NB4 (cell line): ENCODE results near the gene RASA2.
A peak's percentile ranks its signal among the peaks of the same experiment; 100 is the strongest.
"Not testable (repeated sequence)": the region's sequence is repeated elsewhere in the genome, so short reads cannot be mapped to it uniquely, and the experiment has no call there.

ENCODE experiments used
- DNase-seq: peaks from one replicate; pipeline ENCODE4 v3.0.0; 2010; ENCODE audit warnings: low read depth
- H3K4me3 ChIP-seq: one replicate; pipeline ENCODE4 v1.5.1; 2011; ENCODE audit warnings: mild to moderate bottlenecking, low read depth, low read length, moderate library complexity
- CTCF ChIP-seq: IDR thresholded peaks from one replicate; pipeline ENCODE4 v1.5.1; 2012; ENCODE audit warnings: low read depth, low read length
- MAX ChIP-seq: IDR thresholded peaks from 2 replicates; pipeline ENCODE4 v1.6.1; 2011; ENCODE audit warnings: low read depth, low read length
- MYC ChIP-seq: IDR thresholded peaks from 2 replicates; pipeline ENCODE4 v1.6.1; 2011; ENCODE audit warnings: low read depth, low read length
- POLR2A ChIP-seq: IDR thresholded peaks from 2 replicates; pipeline ENCODE4 v1.6.1; 2011; ENCODE audit warnings: mild to moderate bottlenecking; ENCODE audit not compliant: insufficient read length; ENCODE audit errors: extremely low read depth

RASA2 gene

GRCh38 chr3:141491929-141492328 is 5.1 kb downstream of the RASA2 start:
- H3K4me3 ChIP-seq = no peak overlapping the region
- TF ChIP-seq CTCF = no peak
- TF ChIP-seq MAX = no peak
- DNase-seq = no peak

- TF ChIP-seq POLR2A (no peak), MAX (no peak), MYC (no peak), CTCF (no peak)
- no peak for DNase-seq
- no peak overlapping the region for H3K4me3 ChIP-seq
Measured at GRCh38 chr3:141493184-141493583, 6.4 kb downstream of the RASA2 start.

- DNase-seq, H3K4me3 ChIP-seq: not testable (repeated sequence)
Measured at GRCh38 chr3:141497589-141497988, 10.8 kb downstream of the RASA2 start.

- peak; percentile 97 for DNase-seq
- H3K4me3 ChIP-seq = peak overlapping the region; percentile 51
- TF ChIP-seq CTCF (no peak), POLR2A (peak; percentile 60), MAX (no peak), MYC (peak; percentile 35; the same call in 1 of the 2 replicates)
Measured at GRCh38 chr3:141498598-141499223, 11.9 kb downstream of the RASA2 start.

DNA sequence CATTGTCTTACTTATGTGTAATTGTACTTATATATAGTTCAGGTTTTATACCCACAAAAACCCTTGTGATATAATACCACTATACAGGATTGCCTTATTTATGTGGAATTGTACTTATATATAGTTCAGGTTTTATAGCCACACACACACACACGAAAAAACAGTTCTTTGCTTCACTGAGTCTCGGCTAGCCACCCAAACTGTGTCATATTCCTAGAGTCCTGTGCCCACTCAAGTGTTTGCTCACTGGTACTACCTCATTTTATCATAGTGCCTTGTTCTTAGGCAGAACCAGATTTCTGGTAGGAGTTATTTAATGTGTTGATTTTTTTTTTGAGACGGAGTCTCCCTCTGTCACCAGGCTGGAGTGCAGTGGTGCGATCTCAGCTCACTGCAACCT is 12.5 kb downstream of the RASA2 start:
- DNase-seq = no peak
- TF ChIP-seq POLR2A = no peak
- no peak for TF ChIP-seq CTCF
- TF ChIP-seq MYC = no peak
- TF ChIP-seq MAX = no peak
- peak overlapping the region; percentile 51 for H3K4me3 ChIP-seq

DNA sequence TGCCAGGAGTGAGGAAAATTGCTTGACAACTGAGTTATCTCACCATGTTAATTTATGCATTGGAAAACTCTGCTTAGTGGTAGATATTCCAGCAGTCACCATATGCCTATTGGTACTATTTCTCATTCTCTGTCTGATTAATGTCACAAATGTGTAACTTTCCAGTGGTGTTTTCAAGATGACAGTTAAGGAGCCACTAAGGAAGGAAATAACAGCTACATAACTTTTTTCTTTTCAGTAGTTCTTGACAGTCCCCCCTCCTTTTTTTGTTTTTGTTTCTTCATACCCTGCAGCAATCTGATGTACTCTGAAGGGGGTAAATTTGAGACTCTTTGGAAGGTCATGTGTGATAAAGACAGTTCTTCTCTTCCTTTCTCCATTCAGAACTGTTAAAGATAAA is 13.1 kb downstream of the RASA2 start:
- DNase-seq = no peak
- TF ChIP-seq MYC (no peak), MAX (no peak), CTCF (no peak), POLR2A (no peak)
- no peak overlapping the region for H3K4me3 ChIP-seq
